HG02885 (cell line): ENCODE data around the gene TFEB.

Experiments used
- ATAC-seq: cut with Tn5 transposase; IDR thresholded peaks from one replicate; pipeline ENCODE4 v1.9.1; 2021; ENCODE audit warnings: mild to moderate bottlenecking; ENCODE audit not compliant: unreplicated experiment, poor library complexity

The TFEB gene

GRCh38 chr6:41679696-41680095 lies 55.7 kb downstream of the TFEB start:
- ATAC-seq = no peak

DNA sequence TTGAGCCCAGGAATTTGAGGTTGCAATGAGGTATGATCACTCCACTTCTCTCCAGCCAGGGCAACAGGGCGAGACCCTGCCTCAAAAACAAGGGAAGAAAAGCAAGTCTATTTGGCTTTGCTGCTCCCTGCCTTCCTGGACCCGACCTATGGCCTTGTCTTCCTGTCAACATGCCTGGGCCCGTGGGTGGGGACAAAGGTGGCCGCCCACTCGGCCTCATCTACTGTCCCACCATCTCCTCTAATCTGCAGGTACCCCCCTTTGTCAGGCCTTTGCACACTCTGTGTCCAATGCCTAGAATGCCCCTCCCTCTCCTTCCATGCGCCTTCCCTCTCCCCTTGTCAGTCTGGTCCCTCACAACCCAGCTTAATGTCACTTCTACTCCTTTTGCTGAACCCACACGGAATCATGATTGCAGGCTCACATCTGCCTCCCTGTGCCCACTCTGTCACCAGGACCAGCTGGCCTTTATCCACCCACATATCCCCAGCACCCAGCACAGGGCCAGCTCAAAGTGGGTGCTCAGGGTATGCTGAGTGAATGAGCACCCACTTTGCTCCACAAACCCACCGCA lies 56.8 kb downstream of the TFEB start:
- ATAC-seq = no peak

DNA sequence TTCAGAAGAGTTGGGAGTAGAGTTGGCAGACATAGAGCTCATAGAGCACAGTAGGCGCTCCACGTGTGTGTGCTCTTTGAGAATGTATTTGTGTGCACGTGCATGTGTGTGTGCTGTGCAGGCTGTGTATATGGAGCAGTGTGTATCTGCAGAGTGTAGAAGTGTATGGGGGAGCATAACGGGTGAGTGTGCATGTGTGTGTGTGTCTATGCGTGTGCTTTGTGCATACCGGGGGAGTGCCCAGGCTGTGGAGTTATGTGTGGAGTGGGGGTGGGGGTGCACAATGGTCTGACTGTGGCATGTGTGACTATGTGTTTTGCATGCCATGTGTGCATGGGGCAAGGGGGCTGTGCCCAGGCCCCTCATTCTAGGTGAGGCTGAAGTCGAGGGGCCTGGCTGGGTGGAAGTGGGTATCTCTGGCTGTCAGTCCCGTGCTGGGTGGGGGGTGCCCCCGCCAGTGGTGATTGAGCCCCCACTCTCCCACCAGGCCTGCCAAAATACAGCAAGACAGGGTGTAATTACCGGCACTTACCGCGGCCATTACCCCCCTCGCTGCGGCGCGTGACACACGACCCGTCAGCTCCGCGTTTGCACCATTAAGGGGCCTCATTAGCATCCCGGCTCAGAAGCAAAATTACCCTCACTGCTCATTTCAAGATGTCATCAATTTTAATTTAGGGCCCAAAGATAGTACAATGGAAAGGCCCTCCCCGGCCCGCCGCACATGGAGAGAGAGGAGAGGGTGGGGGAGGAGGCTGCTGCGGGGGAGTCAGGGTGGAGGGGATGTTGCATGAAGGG lies 58.1 kb downstream of the TFEB start:
- no peak for ATAC-seq

DNA sequence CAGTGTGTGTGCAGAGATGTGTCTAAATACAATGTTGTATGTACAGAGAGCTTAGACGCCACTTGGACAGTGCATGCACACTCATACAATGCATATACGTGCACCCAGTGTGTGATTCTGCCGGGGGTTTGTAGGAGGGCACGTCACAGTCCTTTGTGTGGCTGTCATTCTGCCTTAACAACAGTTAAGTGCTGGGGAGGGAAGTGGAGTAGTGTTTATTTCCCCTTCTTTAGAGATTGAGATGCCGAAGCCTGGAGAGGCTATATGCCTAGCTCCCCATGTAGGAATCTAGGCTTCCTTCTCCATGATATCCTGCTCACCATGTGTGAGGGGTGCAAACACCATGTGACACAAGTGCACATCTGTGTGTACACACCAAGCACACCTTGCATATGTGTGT lies 59.0 kb downstream of the TFEB start:
- ATAC-seq = no peak

DNA sequence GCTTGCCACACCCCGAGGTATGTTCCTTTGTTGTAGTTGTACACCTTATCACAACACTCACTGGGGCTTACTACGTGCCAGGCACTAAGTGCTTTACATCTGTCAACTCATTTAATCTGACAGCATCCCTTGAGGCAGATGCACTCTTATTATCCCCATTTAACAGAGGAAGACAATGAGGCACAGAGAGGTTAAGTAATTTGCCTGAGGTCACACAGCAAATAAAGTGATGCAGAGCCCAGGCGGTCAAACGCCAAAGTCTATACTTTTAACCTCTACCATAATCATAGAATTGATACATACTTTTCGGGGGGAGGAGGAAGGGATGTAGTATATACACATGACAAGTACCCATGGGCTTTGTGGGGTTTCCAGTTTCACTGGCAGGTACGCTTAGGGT lies 59.4 kb downstream of the TFEB start:
- ATAC-seq = no peak

- no peak for ATAC-seq
Measured at GRCh38 chr6:41675176-41675775, 60.1 kb downstream of the TFEB start.

GRCh38 chr6:41674231-41675000 lies 61.0 kb downstream of the TFEB start:
- ATAC-seq = no peak

DNA sequence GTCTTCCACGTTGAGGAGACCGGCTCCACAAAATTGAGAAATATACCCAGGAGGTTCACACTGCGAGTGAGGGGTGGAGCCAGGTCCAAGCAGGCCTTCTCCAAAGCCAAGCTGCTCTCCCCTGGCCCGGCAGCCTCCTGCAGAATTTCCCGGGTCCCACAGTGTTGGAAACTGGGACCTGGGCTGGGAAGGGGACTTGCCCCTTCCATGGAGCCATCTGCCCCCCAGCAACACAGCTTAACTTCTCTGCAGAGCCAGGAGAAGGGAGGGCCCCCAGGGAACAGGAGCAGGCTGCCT lies 61.8 kb downstream of the TFEB start:
- no peak for ATAC-seq

DNA sequence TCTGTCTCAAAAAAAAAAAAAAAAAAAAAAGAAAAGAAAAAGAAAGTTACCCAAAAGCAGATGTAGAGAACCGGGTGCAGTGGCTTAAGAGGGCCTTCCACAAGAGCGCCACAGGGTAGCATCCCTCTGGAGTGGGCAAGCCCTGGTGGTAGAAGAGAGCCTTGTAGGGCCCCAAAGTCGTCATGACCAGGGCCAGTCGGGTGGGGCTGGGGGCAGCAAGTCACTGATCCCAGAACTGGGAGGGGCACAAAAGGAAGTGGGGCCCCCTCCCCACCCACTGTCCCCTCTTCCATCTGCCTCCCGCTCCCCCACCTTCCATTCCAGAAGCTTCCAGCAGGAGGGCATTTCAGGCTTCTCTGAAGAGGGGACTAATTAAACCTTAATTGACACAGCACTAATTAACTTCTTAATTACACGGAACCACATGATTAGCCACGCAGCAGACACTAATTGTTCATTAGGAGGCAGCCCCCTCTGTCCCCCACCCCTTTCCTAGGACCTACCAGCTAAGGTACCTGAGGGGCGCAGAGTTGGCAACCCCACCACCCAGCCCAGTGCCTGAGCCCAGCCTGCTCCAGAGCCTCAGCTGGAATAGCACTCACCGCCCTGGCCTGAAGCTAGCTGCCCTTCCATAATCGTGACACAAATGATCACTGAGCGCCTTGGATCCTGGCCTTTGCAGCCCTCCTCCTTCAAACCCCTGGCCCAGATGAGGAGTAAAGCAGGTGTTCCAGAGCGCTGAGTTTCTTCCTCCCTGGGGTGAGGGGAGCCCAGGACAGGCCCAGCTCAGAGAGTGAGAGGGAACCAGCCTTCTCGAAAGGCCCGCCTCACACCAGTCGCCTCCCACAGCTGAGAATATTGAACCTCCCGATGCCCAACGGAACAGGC lies 62.3 kb downstream of the TFEB start:
- ATAC-seq = no peak

GRCh38 chr6:41672016-41672415 lies 63.4 kb downstream of the TFEB start:
- no peak for ATAC-seq

DNA sequence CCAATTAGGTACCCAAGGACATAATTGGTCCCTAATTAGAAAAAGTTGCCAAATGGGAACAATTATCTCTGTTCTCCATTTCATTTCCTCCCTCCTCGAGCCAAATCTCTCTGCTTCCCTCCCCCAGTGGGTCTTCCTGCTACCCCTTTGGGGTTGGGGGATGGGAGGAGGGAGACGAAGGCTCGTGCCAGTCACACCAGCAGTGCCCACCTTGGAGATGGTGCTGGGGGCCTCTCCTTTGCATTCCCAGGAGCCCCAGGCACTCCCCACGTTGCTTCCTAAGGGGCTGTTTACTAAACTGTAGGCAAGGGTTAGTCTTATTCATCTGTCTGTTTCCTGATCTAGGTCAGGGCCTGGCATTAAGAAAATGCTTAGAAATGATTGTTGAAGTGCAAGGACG lies 64.0 kb downstream of the TFEB start:
- no peak for ATAC-seq

DNA sequence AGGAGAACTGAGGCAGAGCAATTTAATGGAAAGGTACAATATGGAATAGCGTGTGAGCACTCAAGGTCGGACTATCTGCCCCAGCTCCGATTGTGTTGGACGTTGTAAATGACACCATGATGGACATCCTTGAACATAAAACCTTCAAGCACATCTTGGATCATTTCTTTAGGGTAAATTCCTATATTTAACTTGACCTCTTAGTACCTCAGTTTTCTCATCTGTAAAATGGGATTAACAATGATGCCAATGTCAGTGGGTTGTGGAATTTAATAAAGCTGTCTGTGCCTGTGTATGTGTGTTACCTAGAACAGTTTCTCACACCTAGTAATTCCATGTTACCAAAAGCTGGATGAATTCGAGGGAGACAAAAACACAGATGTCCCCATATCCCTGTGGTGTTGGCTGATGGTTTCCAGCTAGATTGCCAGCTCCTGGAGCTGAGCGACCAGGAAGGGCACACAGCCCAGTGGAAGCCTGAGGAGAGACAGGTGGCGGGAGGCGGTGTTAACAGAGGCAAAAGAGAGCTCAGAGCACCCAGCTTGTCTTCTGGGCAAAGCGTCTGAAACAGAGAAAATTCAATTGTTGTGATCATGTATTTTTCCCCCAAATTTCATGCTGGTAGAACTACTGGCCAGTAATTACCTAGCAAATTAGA lies 64.6 kb downstream of the TFEB start:
- no peak for ATAC-seq

- ATAC-seq = no peak
Measured at GRCh38 chr6:41668968-41669367, 66.4 kb downstream of the TFEB start.

DNA sequence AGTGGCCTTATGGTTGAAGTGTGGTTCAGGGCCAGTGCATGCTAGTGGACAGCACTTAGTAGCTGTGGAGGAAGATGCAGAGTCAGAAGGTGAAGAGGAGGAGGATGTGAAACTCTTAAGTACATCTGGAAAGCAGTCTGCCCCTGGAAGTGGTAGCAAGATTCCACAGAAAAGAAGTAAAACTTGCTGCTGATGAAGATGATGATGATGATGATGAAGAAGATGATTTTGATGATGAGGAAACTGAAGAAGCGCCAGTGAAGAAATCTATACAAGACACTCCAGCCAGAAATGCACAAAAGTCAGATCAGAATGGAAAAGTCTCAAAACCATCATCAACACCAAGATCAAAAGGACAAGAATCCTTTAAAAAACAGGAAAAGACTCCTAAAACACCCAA lies 68.2 kb downstream of the TFEB start:
- no peak for ATAC-seq

GRCh38 chr6:41664271-41664670 lies 71.1 kb downstream of the TFEB start:
- ATAC-seq = no peak

DNA sequence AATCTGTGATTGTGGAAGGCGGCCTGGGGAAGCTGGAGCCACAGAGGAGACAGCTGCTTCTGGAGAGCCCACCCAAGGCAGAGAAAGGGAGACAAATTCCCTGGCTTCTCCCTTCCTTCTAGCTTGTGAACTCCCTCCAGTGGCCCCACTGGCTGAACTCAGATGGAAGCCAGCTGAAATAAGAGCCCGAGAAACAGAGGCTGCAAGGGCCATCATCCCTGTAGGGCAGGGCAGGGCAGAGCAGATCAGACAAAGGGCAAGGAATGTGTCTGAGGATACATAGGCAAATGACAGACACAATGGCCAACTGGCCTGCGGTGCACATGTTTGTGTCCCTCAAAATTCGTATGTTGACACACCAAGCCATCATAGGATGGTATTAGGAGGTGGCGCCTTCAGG lies 71.8 kb downstream of the TFEB start:
- no peak for ATAC-seq

GRCh38 chr6:41659935-41660334 lies 75.5 kb downstream of the TFEB start:
- ATAC-seq = no peak

GRCh38 chr6:41658636-41659035 lies 76.8 kb downstream of the TFEB start:
- no peak for ATAC-seq

DNA sequence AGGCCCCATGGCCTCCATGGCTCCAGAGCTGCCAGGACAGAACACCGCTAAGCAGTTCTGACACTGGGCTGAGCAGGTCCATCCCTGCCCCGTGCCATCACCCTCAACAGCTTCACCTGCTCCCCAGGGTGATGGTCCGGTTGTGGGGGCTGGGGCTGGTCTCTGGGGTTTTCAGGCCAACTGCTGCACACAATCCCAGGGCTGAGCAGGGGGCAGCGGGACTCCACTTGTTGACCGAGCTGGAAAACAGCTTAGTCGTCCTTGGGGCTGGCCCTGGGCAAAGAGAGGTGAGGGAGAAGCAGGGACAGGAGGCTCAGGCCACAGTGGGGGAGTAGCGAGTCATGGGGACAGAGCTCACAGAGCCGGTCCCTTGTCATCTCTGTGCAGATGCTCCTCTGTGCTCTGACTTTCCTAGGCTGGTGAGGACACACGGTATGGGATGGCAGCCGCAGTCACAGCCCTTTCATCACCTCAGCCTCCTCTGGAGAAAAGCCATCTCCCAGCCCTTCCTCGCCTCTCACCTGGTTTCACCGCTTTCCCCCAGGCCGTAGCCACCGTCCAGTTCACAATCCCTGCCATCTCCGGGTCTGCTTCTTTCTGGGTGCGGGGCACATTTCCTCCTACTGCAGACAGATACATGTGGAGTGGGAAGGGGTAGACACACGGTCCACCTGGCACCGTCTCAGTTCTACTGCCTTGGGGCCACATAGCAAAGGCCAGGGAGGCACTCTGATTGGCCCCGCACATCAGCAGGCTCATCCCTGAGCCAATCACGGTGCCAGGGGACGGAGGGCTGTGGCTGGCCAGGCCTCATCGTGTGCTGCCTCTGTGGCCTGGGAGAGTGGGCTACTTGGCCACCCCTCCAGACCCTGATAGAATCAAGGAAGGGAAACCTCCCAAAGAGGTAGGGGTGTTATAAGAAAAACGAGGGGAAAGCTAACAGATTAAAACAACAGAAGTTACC lies 78.0 kb downstream of the TFEB start:
- ATAC-seq = no peak
